B cell (primary cell): ENCODE measurements around the gene CDK19. TPM values are rescaled to one million over a fixed set of nuclear protein-coding genes. Genes with fewer than 3 reads are reported as not detected.

Source experiments
- ATAC-seq: fragments of 200-7000 bp; cut with Tn5 transposase; one replicate; pipeline ENCODE4 v1.10.0; 2021; ENCODE audit warnings: low read depth, mild to moderate bottlenecking, moderate number of reproducible peaks, moderate library complexity
- CTCF ChIA-PET: fragments of 350-600 bp; sonication (Branson Sonifier 250); formaldehyde crosslinking; loops from one replicate; lab custom pipeline; 2021; ENCODE audit warnings: antibody characterized with exemption, inconsistent platforms; lab: Charles Lee
- POLR2A ChIA-PET: fragments of 350-600 bp; sonication (Branson Sonifier 250); formaldehyde crosslinking; loops from one replicate; lab custom pipeline; 2021; ENCODE audit warnings: antibody characterized with exemption; lab: Charles Lee
- DNase-seq: peaks from one replicate; pipeline ENCODE4 v3.0.0; 2013
- H2AFZ ChIP-seq: 2 replicates; pipeline ENCODE4 v1.6.1; 2012; ENCODE audit warnings: mild to moderate bottlenecking, low read depth, low read length; ENCODE audit not compliant: insufficient read depth, poor library complexity, severe bottlenecking
- H3K27ac ChIP-seq, 2 donors: 1 replicate in 1 of 2; 2 replicates in 1 of 2; pipeline ENCODE4 v1.5.1; 2012 to 2013; ENCODE audit warnings: low read length in 2 of 2, mild to moderate bottlenecking in 2 of 2, moderate library complexity in 1 of 2
- H3K27me3 ChIP-seq, 4 experiments: fragments of 200-600 bp in 1 of 4; sonication (generic) in 1 of 4; replicated peaks in 1 of 4; 1 replicate in 2 of 4; 2 replicates in 2 of 4; pipeline versions ENCODE4 v1.6.1 to v1.7.0; 2013 to 2016; ENCODE audit warnings: low read length in 3 of 4, mild to moderate bottlenecking in 2 of 4, mixed read lengths in 1 of 4, moderate library complexity in 1 of 4; ENCODE audit not compliant: insufficient read depth in 4 of 4, control insufficient read depth in 3 of 4; ENCODE audit errors: control extremely low read depth in 1 of 4
- H3K36me3 ChIP-seq, 2 experiments: replicated peaks in 1 of 2; 1 replicate in 1 of 2; 2 replicates in 1 of 2; pipeline versions ENCODE4 v1.6.1 to v1.7.1; 2013; ENCODE audit warnings: low read length in 1 of 2; ENCODE audit not compliant: insufficient read depth in 2 of 2, control insufficient read depth in 1 of 2; ENCODE audit errors: control extremely low read depth in 1 of 2, extremely low read depth in 1 of 2
- H3K4me1 ChIP-seq, 2 donors: fragments of 200-600 bp in 1 of 2; sonication (generic) in 1 of 2; 1 replicate in 1 of 2; 2 replicates in 1 of 2; pipeline versions ENCODE4 v1.5.1 to v1.6.1; 2013 to 2017; ENCODE audit warnings: low read length in 2 of 2; ENCODE audit not compliant: control insufficient read depth in 2 of 2, insufficient read depth in 2 of 2
- H3K4me2 ChIP-seq: replicated peaks from 2 replicates; pipeline ENCODE3; 2012; ENCODE audit warnings: mild to moderate bottlenecking, low read depth, low read length; ENCODE audit not compliant: poor library complexity, severe bottlenecking
- H3K4me3 ChIP-seq, 5 experiments: fragments of 200-600 bp in 1 of 5; sonication (generic) in 1 of 5; 1 replicate in 3 of 5; 2 replicates in 2 of 5; pipeline versions ENCODE4 v1.5.1 to v1.7.0; 2011 to 2016; ENCODE audit warnings: low read length in 4 of 5, mild to moderate bottlenecking in 4 of 5, low read depth in 2 of 5, control low read depth in 1 of 5, moderate library complexity in 1 of 5; ENCODE audit not compliant: insufficient read depth in 1 of 5; ENCODE audit errors: control extremely low read depth in 1 of 5, extremely low read depth in 1 of 5
- H3K79me2 ChIP-seq: fragments of 200-600 bp; sonication (generic); one replicate; pipeline ENCODE4 v1.6.0; 2016; ENCODE audit warnings: low read length; ENCODE audit not compliant: control insufficient read depth, insufficient read depth
- H3K9ac ChIP-seq: fragments of 200-600 bp; sonication (generic); 2 replicates; pipeline ENCODE4 v1.6.1; 2017; ENCODE audit warnings: mild to moderate bottlenecking, low read length, moderate library complexity
- H3K9me3 ChIP-seq, 3 donors: one replicate each; pipeline versions ENCODE4 v1.6.1 to v1.7.1; 2013; ENCODE audit warnings: low read length in 2 of 3; ENCODE audit not compliant: control insufficient read depth in 2 of 3, insufficient read depth in 1 of 3; ENCODE audit errors: control extremely low read depth in 1 of 3
- H4K20me1 ChIP-seq: 2 replicates; pipeline ENCODE4 v1.6.0; 2012; ENCODE audit warnings: mild to moderate bottlenecking, low read length; ENCODE audit not compliant: insufficient read depth, control insufficient read depth, poor library complexity, severe bottlenecking
- H3K27ac Mint-ChIP-seq: one replicate; pipeline ENCODE4 v1.8.0; 2021; ENCODE audit warnings: mixed read lengths
- H3K27me3 Mint-ChIP-seq: one replicate; pipeline ENCODE4 v1.8.0; 2021; ENCODE audit warnings: mixed read lengths
- H3K4me1 Mint-ChIP-seq: one replicate; pipeline ENCODE4 v1.8.0; 2021; ENCODE audit warnings: mixed read lengths
- H3K4me3 Mint-ChIP-seq: one replicate; pipeline ENCODE4 v1.8.0; 2021; ENCODE audit warnings: mixed read lengths
- H3K9me3 Mint-ChIP-seq: one replicate; pipeline ENCODE4 v1.8.0; 2022; ENCODE audit warnings: mixed read lengths; ENCODE audit not compliant: insufficient read depth
- EZH2 ChIP-seq: IDR thresholded peaks from 2 replicates; pipeline ENCODE4 v1.6.1; 2012; ENCODE audit warnings: borderline replicate concordance, low read depth, mild to moderate bottlenecking, moderate library complexity, low read length; ENCODE audit not compliant: insufficient read depth, poor library complexity, severe bottlenecking
- WGBS: methylation state at CpG from one replicate; pipeline ENCODE4 v1.1.5; 2013; ENCODE audit warnings: missing lambda C conversion rate; ENCODE audit not compliant: insufficient coverage; 5-methylcytosine and 5-hydroxymethylcytosine counted together
- intact Hi-C: fragments of 100-400 bp; cut with micrococcal nuclease; formaldehyde crosslinking; loops from one replicate; pipeline ENCODE4 v1.10.0; 2022
- polyA plus RNA-seq: library from polyadenylated mRNA; depleted of rRNA; stranded (reverse); fragments of >200 nt; gene quantifications from 2 replicates; pipeline ENCODE4 v1.2.3, GENCODE V29; 2012
- total RNA-seq, 2 donors: library from RNA; stranded (reverse); fragments of 120-200 nt in 1 of 2; gene quantifications; 1 replicate in 1 of 2; 2 replicates in 1 of 2; pipeline versions ENCODE4 v1.2.3 to v1.2.4, GENCODE V29; 2013 to 2022
- TF ChIP-seq, protein P1 (sequence below): fragments of 200-600 bp; IDR thresholded peaks from one replicate; pipeline ENCODE4 v1.8.0; 2022; ENCODE audit warnings: antibody characterized with exemption, mild to moderate bottlenecking

CDK19 gene
- total and polyA plus RNA-seq, 2 donors (not counting 1 experiment from before 2014, with no cell fraction given) = 8.7 to 44.8 TPM

DNA sequence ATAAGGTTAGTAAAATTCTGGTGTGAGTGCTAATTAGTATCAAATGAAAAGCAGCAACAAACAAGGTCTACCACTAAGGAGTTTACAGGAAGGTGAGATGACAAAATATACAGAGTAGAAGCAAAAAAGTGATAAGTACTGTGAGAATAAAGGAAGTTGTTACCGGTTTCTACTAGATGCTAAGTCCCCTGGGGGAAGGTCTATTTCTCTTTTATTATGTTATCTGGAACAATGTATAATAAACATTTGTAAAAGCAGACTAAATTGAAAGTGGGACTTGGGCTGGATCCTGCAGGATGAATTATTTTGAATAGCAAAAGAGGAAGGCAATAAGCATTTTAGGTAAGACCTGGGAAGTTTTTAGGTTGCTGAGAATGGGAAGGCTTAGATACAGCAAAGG, 180.2 kb downstream of the CDK19 start:
- Histone ChIP-seq H3K4me2 (peak overlapping the region; percentile 25), H3K27ac (no peak overlapping the region), H2AFZ (no peak overlapping the region), H3K36me3 (peaks cover 2 to 21% of the 10 kb centered on the region in 2 experiments), H3K4me3 (no peak overlapping the region), H3K27me3 (no peaks in the 10 kb centered on the region), H3K9me3 (no peaks in the 10 kb centered on the region), H3K79me2 (no peaks in the 10 kb centered on the region), H3K9ac (no peak overlapping the region), H4K20me1 (no peaks in the 10 kb centered on the region), H3K4me1 (peaks cover 0 to 6% of the 10 kb centered on the region in 2 donors)
- Mint-ChIP-seq H3K27ac (no peak overlapping the region), H3K9me3 (no peaks in the 10 kb centered on the region), H3K4me1 (peaks cover 14% of the 10 kb centered on the region), H3K4me3 (no peak overlapping the region), H3K27me3 (no peaks in the 10 kb centered on the region)
- ATAC-seq (no peak), DNase-seq (peak; percentile 28)
- CTCF ChIA-PET = no interaction called here
- no CpG with 5 or more reads among the region's 1 CpG for WGBS
- POLR2A ChIA-PET = no interaction called here
- TF ChIP-seq, protein P1, sequence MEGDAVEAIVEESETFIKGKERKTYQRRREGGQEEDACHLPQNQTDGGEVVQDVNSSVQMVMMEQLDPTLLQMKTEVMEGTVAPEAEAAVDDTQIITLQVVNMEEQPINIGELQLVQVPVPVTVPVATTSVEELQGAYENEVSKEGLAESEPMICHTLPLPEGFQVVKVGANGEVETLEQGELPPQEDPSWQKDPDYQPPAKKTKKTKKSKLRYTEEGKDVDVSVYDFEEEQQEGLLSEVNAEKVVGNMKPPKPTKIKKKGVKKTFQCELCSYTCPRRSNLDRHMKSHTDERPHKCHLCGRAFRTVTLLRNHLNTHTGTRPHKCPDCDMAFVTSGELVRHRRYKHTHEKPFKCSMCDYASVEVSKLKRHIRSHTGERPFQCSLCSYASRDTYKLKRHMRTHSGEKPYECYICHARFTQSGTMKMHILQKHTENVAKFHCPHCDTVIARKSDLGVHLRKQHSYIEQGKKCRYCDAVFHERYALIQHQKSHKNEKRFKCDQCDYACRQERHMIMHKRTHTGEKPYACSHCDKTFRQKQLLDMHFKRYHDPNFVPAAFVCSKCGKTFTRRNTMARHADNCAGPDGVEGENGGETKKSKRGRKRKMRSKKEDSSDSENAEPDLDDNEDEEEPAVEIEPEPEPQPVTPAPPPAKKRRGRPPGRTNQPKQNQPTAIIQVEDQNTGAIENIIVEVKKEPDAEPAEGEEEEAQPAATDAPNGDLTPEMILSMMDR = no peak
- no peak for TF ChIP-seq EZH2
- intact Hi-C loops = no loop called here

DNA sequence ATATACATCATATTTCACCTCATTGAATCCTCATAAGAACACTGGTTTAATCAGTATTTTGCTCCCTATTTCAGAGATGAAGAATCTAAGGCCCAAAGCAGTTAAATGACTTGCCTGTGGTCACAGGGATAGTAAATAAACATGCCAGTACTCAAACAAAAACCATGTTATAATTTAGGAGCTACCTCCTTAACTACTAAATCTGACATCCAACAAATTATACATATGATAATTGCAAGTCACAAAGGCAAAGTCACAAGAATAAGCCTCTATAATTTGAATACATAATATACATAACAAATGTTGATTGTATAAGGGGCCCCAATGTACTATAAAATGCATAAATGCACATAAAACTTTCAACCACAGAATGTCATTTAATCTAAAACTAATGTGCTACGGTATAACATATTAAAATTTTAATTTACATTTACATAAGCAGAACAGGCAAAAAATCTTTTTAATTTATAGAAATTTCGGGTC, 181.5 kb downstream of the CDK19 start:
- CTCF ChIA-PET = no interaction called here
- Histone ChIP-seq H3K36me3 (peaks cover 2 to 19% of the 10 kb centered on the region in 2 experiments), H3K27me3 (no peaks in the 10 kb centered on the region), H3K27ac (no peak overlapping the region), H2AFZ (no peak overlapping the region), H3K4me3 (no peak overlapping the region), H3K4me2 (no peak overlapping the region), H3K9ac (no peak overlapping the region), H3K79me2 (no peaks in the 10 kb centered on the region), H3K4me1 (peaks cover 0 to 6% of the 10 kb centered on the region in 2 donors), H3K9me3 (no peaks in the 10 kb centered on the region), H4K20me1 (no peaks in the 10 kb centered on the region)
- POLR2A ChIA-PET = no interaction called here
- TF ChIP-seq EZH2 = no peak
- TF ChIP-seq, protein P1 = no peak
- WGBS = no CpG with 5 or more reads among the region's 2 CpGs
- Mint-ChIP-seq H3K4me3 (no peak overlapping the region), H3K27me3 (no peaks in the 10 kb centered on the region), H3K9me3 (no peaks in the 10 kb centered on the region), H3K4me1 (peaks cover 14% of the 10 kb centered on the region), H3K27ac (no peak overlapping the region)
- ATAC-seq = no peak
- DNase-seq = no peak
- intact Hi-C loops = no loop called here
